ENCODE results near the gene TUBGCP2.

GRCh38 chr10:133266056-133266795, 42.4 kb downstream of the TUBGCP2 start:
- TF ChIP-seq EZH2phosphoT487 (conservative IDR thresholded peaks at IDR 0.05; ENCODE audit: low read length) (no peak), CTCF (IDR thresholded peaks at IDR 0.05; ENCODE audit: insufficient read depth, low read length, poor library complexity, severe bottlenecking) (no peak)

Measured in SU-DHL-6 (cell line).